Esophagus squamous epithelium (tissue), 5 donors: Measurements from ENCODE around the gene WDR73. TPM values are rescaled to one million over a fixed set of nuclear protein-coding genes. Genes with fewer than 3 reads are reported as not detected.
"Not testable (repeated sequence)": the region's sequence is repeated elsewhere in the genome, so short reads cannot be mapped to it uniquely, and the experiment has no call there.

Source experiments
- DNase-seq: peaks from one replicate; lab custom pipeline; 2025; lab: John Stamatoyannopoulos, UW
- H3K27ac ChIP-seq, 4 donors: fragments of 200-600 bp; sonication (generic); one replicate each; pipeline ENCODE4 v1.5.1; 2016 to 2019; ENCODE audit warnings: mild to moderate bottlenecking in 1 of 4
- H3K27me3 ChIP-seq, 4 donors: fragments of 200-600 bp; sonication (generic); 1 replicate in 3 of 4; 2 replicates in 1 of 4; pipeline versions ENCODE4 v1.5.1 to v1.6.0; 2017 to 2021; ENCODE audit warnings: antibody characterized with exemption in 1 of 4
- H3K36me3 ChIP-seq, 3 donors: fragments of 200-600 bp; sonication (generic); one replicate each; pipeline ENCODE4 v1.5.1; 2016 to 2019
- H3K4me1 ChIP-seq, 3 donors: fragments of 200-600 bp; sonication (generic); one replicate each; pipeline ENCODE4 v1.5.1; 2017 to 2019
- H3K4me3 ChIP-seq, 4 donors: fragments of 200-600 bp; sonication (generic); 1 replicate in 3 of 4; 2 replicates in 1 of 4; pipeline ENCODE4 v1.5.1; 2016 to 2019; ENCODE audit warnings: mild to moderate bottlenecking in 2 of 4, moderate library complexity in 1 of 4
- H3K9me3 ChIP-seq, 3 donors: fragments of 200-600 bp; sonication (generic); one replicate each; pipeline ENCODE4 v1.5.1; 2016 to 2019
- POLR2A ChIP-seq, 4 donors: fragments of 450-650 bp; IDR thresholded peaks; one replicate each; pipeline ENCODE4 v1.6.1; 2017; ENCODE audit warnings: antibody characterized with exemption in 4 of 4, mild to moderate bottlenecking in 4 of 4, moderate library complexity in 3 of 4
- WGBS, 2 donors: methylation state at CpG; one replicate each; pipeline ENCODE4 v1.1.5; 2018; 5-methylcytosine and 5-hydroxymethylcytosine counted together
- intact Hi-C: fragments of 100-400 bp; cut with DNase I; formaldehyde crosslinking; loops from one replicate; pipeline ENCODE4 v1.15.0; 2022
- total RNA-seq, 4 donors: library from RNA; depleted of rRNA; stranded (reverse); fragments of >200 nt; gene quantifications; one replicate each; pipeline ENCODE4 v1.1.0, GENCODE V29; 2016
- TF ChIP-seq, protein P1 (sequence below), 6 experiments: fragments of 450-650 bp in 4 of 6; fragments of 200-600 bp in 2 of 6; sonication (generic) in 2 of 6; IDR thresholded peaks; one replicate each; pipeline ENCODE4 v1.5.1; 2016 to 2019; ENCODE audit warnings: antibody characterized with exemption in 6 of 6, mild to moderate bottlenecking in 4 of 6, moderate library complexity in 4 of 6
- donor health status: DM: yes; HTN: yes; CAD: no.

WDR73 gene
- total RNA-seq, 4 donors from 2014 or later = 14.1 to 27.5 (median 16.5) TPM

- TF ChIP-seq POLR2A (IDR thresholded peaks at IDR 0.05) = no peak
- TF ChIP-seq, protein P1, sequence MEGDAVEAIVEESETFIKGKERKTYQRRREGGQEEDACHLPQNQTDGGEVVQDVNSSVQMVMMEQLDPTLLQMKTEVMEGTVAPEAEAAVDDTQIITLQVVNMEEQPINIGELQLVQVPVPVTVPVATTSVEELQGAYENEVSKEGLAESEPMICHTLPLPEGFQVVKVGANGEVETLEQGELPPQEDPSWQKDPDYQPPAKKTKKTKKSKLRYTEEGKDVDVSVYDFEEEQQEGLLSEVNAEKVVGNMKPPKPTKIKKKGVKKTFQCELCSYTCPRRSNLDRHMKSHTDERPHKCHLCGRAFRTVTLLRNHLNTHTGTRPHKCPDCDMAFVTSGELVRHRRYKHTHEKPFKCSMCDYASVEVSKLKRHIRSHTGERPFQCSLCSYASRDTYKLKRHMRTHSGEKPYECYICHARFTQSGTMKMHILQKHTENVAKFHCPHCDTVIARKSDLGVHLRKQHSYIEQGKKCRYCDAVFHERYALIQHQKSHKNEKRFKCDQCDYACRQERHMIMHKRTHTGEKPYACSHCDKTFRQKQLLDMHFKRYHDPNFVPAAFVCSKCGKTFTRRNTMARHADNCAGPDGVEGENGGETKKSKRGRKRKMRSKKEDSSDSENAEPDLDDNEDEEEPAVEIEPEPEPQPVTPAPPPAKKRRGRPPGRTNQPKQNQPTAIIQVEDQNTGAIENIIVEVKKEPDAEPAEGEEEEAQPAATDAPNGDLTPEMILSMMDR (IDR thresholded peaks at IDR 0.05) = no peak
- no peak for DNase-seq
- no peaks in the 10 kb centered on the region for H3K36me3 ChIP-seq
- no peak overlapping the region for H3K4me3 ChIP-seq
- intact Hi-C loops = no loop called here
- 17 to 31% methylated on average over 1 of the region's 1 CpG for WGBS, 2 donors
- no peaks in the 10 kb centered on the region for H3K9me3 ChIP-seq
- no peak overlapping the region for H3K27ac ChIP-seq
- no peaks in the 10 kb centered on the region for H3K27me3 ChIP-seq
- peaks cover 0 to 20% (median 0%) of the 10 kb centered on the region in 3 donors for H3K4me1 ChIP-seq
Observed at GRCh38 chr15:84697236-84697990, 43.3 kb upstream of the WDR73 start.

DNA sequence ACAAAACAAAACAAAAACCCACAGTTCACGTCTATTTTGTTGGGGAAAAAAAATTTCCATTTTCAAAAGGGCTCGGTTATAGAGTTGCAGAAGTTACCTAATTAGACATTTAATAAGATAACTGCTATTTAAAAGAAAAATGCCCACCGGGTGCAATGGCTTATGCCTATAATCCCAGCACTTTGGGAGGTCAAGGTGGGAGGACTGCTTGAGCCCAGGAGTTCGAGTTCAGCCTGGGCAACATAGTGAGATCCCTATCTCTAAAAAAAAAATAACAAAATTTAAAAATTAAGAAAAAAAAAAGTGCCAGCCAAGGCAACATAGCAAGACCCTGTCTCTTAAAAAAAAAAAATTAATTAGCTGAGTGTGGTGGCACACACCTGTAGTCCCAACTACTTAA, 42.7 kb upstream of the WDR73 start:
- Histone ChIP-seq H3K36me3 (no peaks in the 10 kb centered on the region), H3K9me3 (no peaks in the 10 kb centered on the region), H3K4me1 (peaks cover 0 to 25% (median 0%) of the 10 kb centered on the region in 3 donors), H3K27ac (no peak overlapping the region), H3K27me3 (no peaks in the 10 kb centered on the region), H3K4me3 (no peak overlapping the region)
- no peak for TF ChIP-seq POLR2A (IDR thresholded peaks at IDR 0.05)
- TF ChIP-seq, protein P1 (IDR thresholded peaks at IDR 0.05) = no peak
- intact Hi-C loops = no loop called here
- DNase-seq = no peak
- 84 to 85% methylated on average over 4 of the region's 4 CpGs for WGBS, 2 donors

GRCh38 chr15:84690342-84690741, 36.3 kb upstream of the WDR73 start:
- WGBS, 2 donors = 95 to 99% methylated on average over 8 of the region's 8 CpGs
- no peak for DNase-seq
- intact Hi-C loops = no loop called here
- Histone ChIP-seq H3K4me1 (peaks cover 0 to 19% (median 0%) of the 10 kb centered on the region in 3 donors), H3K4me3 (no peak overlapping the region), H3K9me3 (no peaks in the 10 kb centered on the region), H3K27ac (no peak overlapping the region), H3K36me3 (peaks cover 0 to 54% (median 6%) of the 10 kb centered on the region in 3 donors), H3K27me3 (no peaks in the 10 kb centered on the region)
- TF ChIP-seq POLR2A (IDR thresholded peaks at IDR 0.05) = no peak
- TF ChIP-seq, protein P1 (IDR thresholded peaks at IDR 0.05) = no peak

DNA sequence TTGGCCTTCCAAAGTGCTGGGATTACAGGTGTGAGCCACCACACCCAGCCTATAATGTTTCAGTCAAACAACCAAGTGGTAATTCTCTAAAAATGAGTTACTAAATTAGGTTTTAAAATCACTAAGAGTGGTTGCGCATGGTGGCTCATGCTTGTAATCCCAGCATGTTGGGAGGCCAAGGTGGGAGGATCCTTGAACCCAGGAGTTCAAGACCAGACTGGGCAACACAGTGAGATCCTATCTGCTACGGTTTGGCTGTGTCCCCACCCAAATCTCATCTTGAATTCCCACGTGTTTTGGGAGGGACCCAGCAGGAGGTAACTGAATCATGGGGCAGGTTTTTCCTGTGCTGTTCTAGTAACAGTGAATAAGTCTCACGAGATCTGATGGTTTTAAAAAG, 35.8 kb upstream of the WDR73 start:
- Histone ChIP-seq H3K9me3 (no peaks in the 10 kb centered on the region), H3K4me3 (no peak overlapping the region), H3K27ac (no peak overlapping the region), H3K27me3 (no peaks in the 10 kb centered on the region), H3K36me3 (peaks cover 0 to 54% (median 6%) of the 10 kb centered on the region in 3 donors), H3K4me1 (peaks cover 0 to 19% (median 0%) of the 10 kb centered on the region in 3 donors)
- TF ChIP-seq, protein P1 (IDR thresholded peaks at IDR 0.05) = no peak
- no peak for TF ChIP-seq POLR2A (IDR thresholded peaks at IDR 0.05)
- DNase-seq = no peak
- intact Hi-C loops = no loop called here
- WGBS, 2 donors = 70 to 84% methylated on average over 4 of the region's 4 CpGs

GRCh38 chr15:84686446-84686845, 32.4 kb upstream of the WDR73 start:
- H3K9me3 ChIP-seq, H3K27me3 ChIP-seq, H3K27ac ChIP-seq, intact Hi-C loops, H3K4me3 ChIP-seq, H3K4me1 ChIP-seq, DNase-seq: not testable (repeated sequence)
- peaks cover 0 to 87% (median 6%) of the 10 kb centered on the region in 3 donors for H3K36me3 ChIP-seq
- 88 to 92% methylated on average over 7 of the region's 7 CpGs for WGBS, 2 donors
